HFFc6 (cell line): ENCODE data around the gene PLEKHG2. TPM values are rescaled to one million over a fixed set of nuclear protein-coding genes. Genes with fewer than 3 reads are reported as not detected.

Source experiments
- DNase-seq: peaks from one replicate; pipeline ENCODE4 v3.0.0-alpha.2; 2018
- H3K27ac Mint-ChIP-seq: 2 replicates; pipeline ENCODE4 v1.8.0; 2020; ENCODE audit warnings: mild to moderate bottlenecking, mixed read lengths
- H3K27me3 Mint-ChIP-seq: 2 replicates; pipeline ENCODE4 v1.8.0; 2021; ENCODE audit warnings: mild to moderate bottlenecking, moderate library complexity, mixed read lengths; ENCODE audit not compliant: insufficient read depth
- H3K36me3 Mint-ChIP-seq: 2 replicates; pipeline ENCODE4 v1.8.0; 2021; ENCODE audit warnings: low read depth, mixed read lengths
- H3K4me1 Mint-ChIP-seq: 2 replicates; pipeline ENCODE4 v1.8.0; 2020; ENCODE audit warnings: low read depth, mixed read lengths
- H3K4me3 Mint-ChIP-seq: 2 replicates; pipeline ENCODE4 v1.8.0; 2020; ENCODE audit warnings: mild to moderate bottlenecking, moderate library complexity, mixed read lengths
- H3K9me3 Mint-ChIP-seq: 2 replicates; pipeline ENCODE4 v1.8.0; 2020; ENCODE audit warnings: mild to moderate bottlenecking, mixed read lengths
- CTCF ChIP-seq: fragments of 200-600 bp; sonication (generic); IDR thresholded peaks from 2 replicates; pipeline ENCODE4 v1.5.0; 2021; ENCODE audit warnings: antibody characterized with exemption, mild to moderate bottlenecking
- total RNA-seq, 6 experiments: library from RNA; stranded (reverse); fragmentation: NEBNext Ultra II Directional; extraction: Animal tissue kit (Norgen Biotek cat#: 25700); gene quantifications; 2 replicates in 1 of 6; 3 replicates in 5 of 6; pipeline ENCODE4 v1.2.3, GENCODE V29; 2021

Gene PLEKHG2
- total RNA-seq, 6 experiments from 2014 or later, result 38.3 to 56.0 (median 45.7) TPM

- peak overlapping the region; percentile 85 for H3K4me3 Mint-ChIP-seq
- peak overlapping the region; percentile 99 for H3K27ac Mint-ChIP-seq
- peaks cover 6% of the 10 kb centered on the region; the same call in 1 of the 2 replicates for H3K9me3 Mint-ChIP-seq
- TF ChIP-seq CTCF, result no peak
- H3K36me3 Mint-ChIP-seq, result peaks cover 24% of the 10 kb centered on the region
- peak; percentile 99 for DNase-seq
- H3K27me3 Mint-ChIP-seq, result peaks cover 26% of the 10 kb centered on the region
- H3K4me1 Mint-ChIP-seq, result peaks cover 57% of the 10 kb centered on the region
Measured at GRCh38 chr19:39403331-39404312, 8.8 kb upstream of the PLEKHG2 start.

GRCh38 chr19:39405261-39405957, 7.1 kb upstream of the PLEKHG2 start:
- Mint-ChIP-seq H3K27ac (peak overlapping the region; percentile 99), H3K27me3 (peaks cover 38% of the 10 kb centered on the region), H3K4me1 (peaks cover 55% of the 10 kb centered on the region), H3K36me3 (peaks cover 21% of the 10 kb centered on the region), H3K9me3 (peaks cover 6% of the 10 kb centered on the region), H3K4me3 (peak overlapping the region; percentile 92; the same call in 1 of the 2 replicates)
- no peak for TF ChIP-seq CTCF
- no peak for DNase-seq

GRCh38 chr19:39405958-39406655, 6.4 kb upstream of the PLEKHG2 start:
- H3K9me3 Mint-ChIP-seq, result peaks cover 12% of the 10 kb centered on the region
- H3K36me3 Mint-ChIP-seq, result peaks cover 21% of the 10 kb centered on the region
- TF ChIP-seq CTCF, result no peak
- peak overlapping the region; percentile 92 for H3K4me3 Mint-ChIP-seq
- peaks cover 43% of the 10 kb centered on the region for H3K27me3 Mint-ChIP-seq
- peak overlapping the region; percentile 91 for H3K27ac Mint-ChIP-seq
- peaks cover 57% of the 10 kb centered on the region for H3K4me1 Mint-ChIP-seq
- DNase-seq, result no peak

- Mint-ChIP-seq H3K4me1 (peaks cover 57% of the 10 kb centered on the region), H3K9me3 (peaks cover 19% of the 10 kb centered on the region), H3K27ac (peak within 1 kb of the TSS; percentile 91), H3K36me3 (peaks cover 21% of the 10 kb centered on the region), H3K27me3 (peaks cover 49% of the 10 kb centered on the region), H3K4me3 (peak within 1 kb of the TSS; percentile 92)
- TF ChIP-seq CTCF, result no peak
- peak; percentile 92 for DNase-seq
Measured at GRCh38 chr19:39406656-39407409, 5.6 kb upstream of the PLEKHG2 start, which contains the start of gene ZFP36. ZFP36 (plus strand) TSS chr19:39406847; CDS start chr19:39406905, 58 bp downstream.

- Mint-ChIP-seq H3K36me3 (peaks cover 21% of the 10 kb centered on the region), H3K4me1 (peaks cover 55% of the 10 kb centered on the region), H3K27ac (peak overlapping the region; percentile 91), H3K9me3 (peaks cover 23% of the 10 kb centered on the region), H3K4me3 (peak overlapping the region; percentile 92), H3K27me3 (peaks cover 52% of the 10 kb centered on the region)
- TF ChIP-seq CTCF, result no peak
- no peak for DNase-seq
Measured at GRCh38 chr19:39407410-39407659, 5.1 kb upstream of the PLEKHG2 start.
